ENCODE data around the gene ADAMTSL3. TPM values are rescaled to one million over a fixed set of nuclear protein-coding genes. Genes with fewer than 3 reads are reported as not detected.
A peak's percentile ranks its signal among the peaks of the same experiment; 100 is the strongest.

Gene ADAMTSL3
- total and polyA plus RNA-seq, 8 donors, result 0.54 to 19.2 (median 6.1) TPM

DNA sequence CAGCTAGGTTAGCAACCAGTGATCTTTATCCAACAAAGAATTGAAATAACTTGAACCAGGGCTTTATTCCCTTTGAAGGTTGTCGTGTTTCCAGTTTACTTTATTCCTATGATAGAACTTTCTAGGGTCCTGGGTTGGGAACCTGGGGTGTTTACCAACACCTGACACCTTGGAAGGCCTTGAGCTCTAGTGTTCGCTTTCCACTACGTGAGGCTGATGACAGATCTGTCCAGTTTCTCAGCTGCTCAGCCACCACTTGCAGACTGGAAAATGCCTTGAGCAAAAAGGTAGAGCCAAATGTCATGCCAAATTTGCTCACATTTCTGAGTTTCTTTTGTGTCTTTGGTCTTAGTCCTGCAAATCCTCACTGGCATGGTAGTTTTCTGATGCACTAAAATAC, 227.2 kb downstream of the ADAMTSL3 start:
- peak; percentile 96 to 99 (median 98) for ATAC-seq
- peak in 4 of 6 donors; percentile 24 to 84 (median 54) for DNase-seq
- Histone ChIP-seq H3K36me3 (no peaks in the 10 kb centered on the region), H3K27me3 (no peaks in the 10 kb centered on the region), H3K4me1 (peaks cover 0 to 13% (median 9%) of the 10 kb centered on the region in 3 donors), H3K4me3 (no peak overlapping the region), H3K9me3 (no peaks in the 10 kb centered on the region), H3K27ac (peak overlapping the region in 2 of 4 donors; percentile 72 to 87)
- no peak for FAIRE-seq
- TF ChIP-seq, protein P1, sequence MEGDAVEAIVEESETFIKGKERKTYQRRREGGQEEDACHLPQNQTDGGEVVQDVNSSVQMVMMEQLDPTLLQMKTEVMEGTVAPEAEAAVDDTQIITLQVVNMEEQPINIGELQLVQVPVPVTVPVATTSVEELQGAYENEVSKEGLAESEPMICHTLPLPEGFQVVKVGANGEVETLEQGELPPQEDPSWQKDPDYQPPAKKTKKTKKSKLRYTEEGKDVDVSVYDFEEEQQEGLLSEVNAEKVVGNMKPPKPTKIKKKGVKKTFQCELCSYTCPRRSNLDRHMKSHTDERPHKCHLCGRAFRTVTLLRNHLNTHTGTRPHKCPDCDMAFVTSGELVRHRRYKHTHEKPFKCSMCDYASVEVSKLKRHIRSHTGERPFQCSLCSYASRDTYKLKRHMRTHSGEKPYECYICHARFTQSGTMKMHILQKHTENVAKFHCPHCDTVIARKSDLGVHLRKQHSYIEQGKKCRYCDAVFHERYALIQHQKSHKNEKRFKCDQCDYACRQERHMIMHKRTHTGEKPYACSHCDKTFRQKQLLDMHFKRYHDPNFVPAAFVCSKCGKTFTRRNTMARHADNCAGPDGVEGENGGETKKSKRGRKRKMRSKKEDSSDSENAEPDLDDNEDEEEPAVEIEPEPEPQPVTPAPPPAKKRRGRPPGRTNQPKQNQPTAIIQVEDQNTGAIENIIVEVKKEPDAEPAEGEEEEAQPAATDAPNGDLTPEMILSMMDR (IDR thresholded peaks at IDR 0.05), result no peak
- intact Hi-C loops (cut with DNase I), result no loop called here
- 40 to 45% methylated on average over 3 of the region's 3 CpGs for WGBS, 2 donors

DNA sequence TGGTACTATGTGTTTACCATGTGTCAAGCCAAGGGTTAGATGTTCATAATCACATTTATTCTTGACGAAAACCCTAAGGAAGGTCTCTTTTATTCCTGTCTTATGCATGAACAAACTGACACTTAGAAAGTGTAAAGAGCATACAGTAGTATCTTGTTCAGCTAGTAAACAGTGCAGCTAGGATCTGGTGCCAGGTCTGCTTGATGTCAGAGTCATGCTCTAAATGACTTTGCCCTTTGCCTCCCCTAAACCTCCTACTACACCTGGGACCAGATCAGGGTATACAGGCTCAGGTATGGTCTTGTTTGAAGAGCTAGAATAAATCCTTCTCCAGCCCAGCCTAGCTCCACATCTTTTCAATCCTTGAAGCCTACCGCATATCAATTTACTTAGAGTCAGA, 232.4 kb downstream of the ADAMTSL3 start:
- intact Hi-C loops (cut with DNase I), result no loop called here
- no peaks in the 10 kb centered on the region for H3K36me3 ChIP-seq
- no peak for DNase-seq
- WGBS, 2 donors, result 60 to 66% methylated on average over 2 of the region's 2 CpGs
- H3K27ac ChIP-seq, result no peak overlapping the region
- no peak for FAIRE-seq
- no peaks in the 10 kb centered on the region for H3K9me3 ChIP-seq
- H3K4me3 ChIP-seq, result no peak overlapping the region
- TF ChIP-seq, protein P1 (IDR thresholded peaks at IDR 0.05), result no peak
- peaks cover 0 to 6% (median 5%) of the 10 kb centered on the region in 3 donors for H3K4me1 ChIP-seq
- peak in 2 of 4 donors; percentile 39 to 63 for ATAC-seq
- H3K27me3 ChIP-seq, result no peaks in the 10 kb centered on the region

DNA sequence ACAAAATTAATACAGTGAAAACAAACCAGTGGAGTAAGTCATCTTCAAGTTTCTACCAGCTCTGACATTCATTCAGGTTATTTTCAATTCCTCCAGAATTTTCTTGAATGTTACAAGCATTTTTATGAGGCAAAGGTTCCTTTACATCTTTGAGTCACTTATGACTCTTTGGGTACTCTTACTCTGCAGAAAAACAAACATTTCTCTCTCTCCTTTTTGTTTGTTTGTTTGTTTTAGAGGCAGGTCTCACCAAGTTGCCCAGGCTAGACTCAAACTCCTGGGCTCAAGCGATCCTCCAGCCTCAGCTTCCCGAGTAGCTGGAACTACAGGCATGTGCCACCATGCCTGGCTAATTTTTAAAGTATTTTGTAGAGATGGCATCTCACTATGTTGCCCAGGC, 233.5 kb downstream of the ADAMTSL3 start:
- Histone ChIP-seq H3K4me3 (no peak overlapping the region), H3K4me1 (peaks cover 0 to 6% (median 5%) of the 10 kb centered on the region in 3 donors), H3K27ac (no peak overlapping the region), H3K36me3 (no peaks in the 10 kb centered on the region), H3K27me3 (no peaks in the 10 kb centered on the region), H3K9me3 (no peaks in the 10 kb centered on the region)
- DNase-seq (no peak), FAIRE-seq (no peak), ATAC-seq (no peak)
- TF ChIP-seq, protein P1 (IDR thresholded peaks at IDR 0.05), result no peak
- intact Hi-C loops (cut with DNase I), result no loop called here
- 89 to 92% methylated on average over 2 of the region's 2 CpGs for WGBS, 2 donors

DNA sequence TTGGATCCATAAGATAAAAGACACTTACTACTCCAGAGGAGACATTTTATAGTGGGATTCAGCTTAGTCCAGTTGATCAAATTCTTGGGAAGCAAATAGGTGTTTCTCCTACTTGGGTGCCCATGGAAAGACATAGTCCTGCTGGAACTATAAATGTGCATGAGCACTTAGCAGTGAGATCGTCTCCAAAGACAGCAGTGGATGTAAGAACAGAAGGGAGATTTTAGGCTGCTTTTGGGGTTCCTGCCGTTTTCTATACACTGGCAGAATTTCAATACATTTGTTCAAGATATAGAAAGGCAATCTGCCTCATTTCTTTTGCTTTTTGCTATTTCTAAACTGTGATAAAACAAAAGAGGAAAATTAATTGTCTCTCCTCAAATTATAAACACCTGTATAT, 234.0 kb downstream of the ADAMTSL3 start:
- DNase-seq (no peak), ATAC-seq (no peak), FAIRE-seq (no peak)
- Histone ChIP-seq H3K4me3 (no peak overlapping the region), H3K27me3 (no peaks in the 10 kb centered on the region), H3K36me3 (no peaks in the 10 kb centered on the region), H3K9me3 (no peaks in the 10 kb centered on the region), H3K4me1 (peaks cover 0 to 6% (median 5%) of the 10 kb centered on the region in 3 donors), H3K27ac (no peak overlapping the region)
- TF ChIP-seq, protein P1 (IDR thresholded peaks at IDR 0.05), result no peak
- intact Hi-C loops (cut with DNase I), result no loop called here
- WGBS, 2 donors, result 80 to 89% methylated on average over 2 of the region's 2 CpGs

DNA sequence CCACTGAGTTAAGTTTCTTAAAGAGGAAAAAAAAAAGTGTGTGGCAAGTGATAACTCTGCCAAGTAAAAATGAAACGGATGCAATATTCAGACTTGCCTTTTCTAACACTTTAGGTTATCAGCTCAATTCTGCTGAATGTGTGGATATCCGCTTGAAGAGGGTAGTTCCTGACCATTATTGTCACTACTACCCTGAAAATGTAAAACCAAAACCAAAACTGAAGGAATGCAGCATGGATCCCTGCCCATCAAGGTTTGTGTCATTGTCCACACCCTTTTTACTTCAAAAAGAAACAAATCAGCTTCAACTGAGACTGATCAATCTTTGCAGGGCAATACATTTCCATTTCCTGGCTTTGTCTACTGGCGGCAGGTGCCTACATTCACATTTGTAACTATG, 236.1 kb downstream of the ADAMTSL3 start:
- H3K4me3 ChIP-seq, result no peak overlapping the region
- peak in 2 of 4 donors; percentile 18 to 23 for ATAC-seq
- TF ChIP-seq, protein P1 (IDR thresholded peaks at IDR 0.05), result no peak

More for the DNA sequence above, 236.1 kb downstream of the ADAMTSL3 start:
- DNase-seq, result no peak
- Histone ChIP-seq H3K9me3 (no peaks in the 10 kb centered on the region), H3K27me3 (no peaks in the 10 kb centered on the region), H3K27ac (peak overlapping the region in 1 of 4 donors; percentile 50), H3K36me3 (no peaks in the 10 kb centered on the region), H3K4me1 (peaks cover 0 to 6% (median 5%) of the 10 kb centered on the region in 3 donors)
- 80 to 84% methylated on average over 3 of the region's 3 CpGs for WGBS, 2 donors
- intact Hi-C loops (cut with DNase I), result no loop called here
- no peak for FAIRE-seq
